ENCODE data around the gene SEMA4A. TPM values are rescaled to one million over a fixed set of nuclear protein-coding genes. Genes with fewer than 3 reads are reported as not detected.

Gene SEMA4A
- total and polyA plus RNA-seq, 9 of the 15 experiments (the other 6 are each of a cell fraction or from before 2014, with no cell fraction given) = 0.04 to 1.7 (median 0.45) TPM

DNA sequence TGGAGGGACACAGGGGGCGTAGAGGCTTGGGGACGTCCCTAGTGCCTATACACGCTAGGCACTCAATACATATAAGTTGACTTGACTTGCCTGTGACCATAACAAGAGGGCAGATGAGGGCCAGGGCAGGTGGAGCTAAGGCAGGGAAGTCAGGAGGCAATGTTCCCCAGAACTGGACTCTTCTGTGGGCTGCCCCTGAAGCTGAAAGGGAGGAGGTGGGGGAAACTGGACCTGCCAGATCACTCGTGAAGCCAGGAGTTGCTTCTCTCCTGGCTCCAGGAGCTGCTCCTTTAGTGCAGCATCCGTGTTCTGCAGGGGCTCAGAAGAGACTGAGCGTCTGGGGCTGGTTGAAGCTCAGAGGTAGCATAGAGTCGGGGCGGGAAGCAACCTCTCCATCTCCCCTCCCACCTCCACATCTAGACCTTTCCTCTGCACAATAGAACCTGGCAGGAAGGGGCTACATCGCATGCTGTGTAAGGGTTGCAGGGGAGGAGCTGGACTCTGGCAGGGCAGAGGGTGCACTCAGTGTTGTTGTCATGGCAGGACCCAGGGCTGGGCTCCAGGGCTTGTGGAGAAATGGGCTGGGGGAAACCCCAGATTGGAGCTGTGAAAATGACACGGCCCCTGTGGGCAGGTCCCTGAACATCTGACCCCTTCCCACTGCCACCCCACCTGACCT lies 2.9 kb upstream of the SEMA4A start:
- H3K9ac ChIP-seq (ENCODE audit: insufficient read depth in 1 of 2, low read depth in 2 of 2, low read length in 2 of 2) = no peak overlapping the region
- ChIA-PET POLR2A (interaction anchor here (0.5 to 2.1 kb wide), 9 partner anchors 9 to 176 kb away, joined by 3 to 10 read pairs (median 3); partner anchors contain the start of gene PMF1), CTCF (ENCODE audit: low intra/inter-chr PET ratio) (no interaction called here)
- H3K4me1 ChIP-seq (replicated peaks in 1 of 2; ENCODE audit: control insufficient read depth in 2 of 2, insufficient read depth in 2 of 2, low read length in 2 of 2) = peaks cover 5 to 10% of the 10 kb centered on the region in 2 experiments; a peak in 4 of 5 replicates
- no TSS peak for BruUV-seq (replicated peaks)
- H3K27ac ChIP-seq (ENCODE audit: extremely low read depth, low read depth, low read length) = no peak overlapping the region
- in situ Hi-C loops (cut with MboI) (no loop called here), intact Hi-C loops (cut with micrococcal nuclease) (no loop called here)
- peaks cover 3 to 8% of the 10 kb centered on the region in 2 experiments; a peak in 1 of 5 replicates for H3K27me3 ChIP-seq (ENCODE audit: control insufficient read depth in 2 of 2, insufficient read depth in 2 of 2, low read length in 2 of 2)
- no peaks in the 10 kb centered on the region for H3K9me1 ChIP-seq (ENCODE audit: control insufficient read depth, insufficient read depth, low read length)
- H3K79me2 ChIP-seq (ENCODE audit: control insufficient read depth, insufficient read depth, low read length) = no peaks in the 10 kb centered on the region
- H3K4me3 ChIP-seq = no peak overlapping the region
- no peaks in the 10 kb centered on the region for H3K36me3 ChIP-seq (ENCODE audit: control insufficient read depth, insufficient read depth, low read length)
- H4K20me1 ChIP-seq (replicated peaks; ENCODE audit: control insufficient read depth, insufficient read depth, low read length) = 0 out of 2 replicates have a peak, but pooled peaks cover 6% of the 10 kb centered on the region
- FAIRE-seq = no peak
- no peak overlapping the region for H2AFZ ChIP-seq (ENCODE audit: low read depth, low read length)
- 9% methylated on average over 9 of the region's 10 CpGs for WGBS (ENCODE audit: insufficient coverage, low coverage, missing lambda C conversion rate)
- no peak for DNase-seq (ENCODE audit: extremely low read depth in 1 of 4, low spot score in 3 of 4)
- no peak overlapping the region for H3K4me2 ChIP-seq (ENCODE audit: insufficient read depth, low read length)
- no peaks in the 10 kb centered on the region for H3K9me3 ChIP-seq (replicated peaks; ENCODE audit: control insufficient read depth, insufficient read depth, low read depth, low read length)
- TF ChIP-seq PCBP2 (IDR thresholded peaks at IDR 0.05; ENCODE audit: low read depth, low read length, poor library complexity, severe bottlenecking) (no peak), KLF1 (tag; IDR thresholded peaks at IDR 0.05) (no peak), BRF1 (IDR thresholded peaks at IDR 0.05; ENCODE audit: borderline replicate concordance, extremely low read depth, insufficient read length) (no peak), BMI1 (IDR thresholded peaks at IDR 0.05; ENCODE audit: low read length) (no peak), PPARD (CRISPR knock-in tag; IDR thresholded peaks at IDR 0.05) (no peak), ZNF217 (CRISPR knock-in tag; IDR thresholded peaks at IDR 0.05) (no peak), ZZZ3 (IDR thresholded peaks at IDR 0.05) (no peak), POLR2H (tag; IDR thresholded peaks at IDR 0.05; ENCODE audit: low read depth) (no peak), TGIF2 (CRISPR knock-in tag; IDR thresholded peaks at IDR 0.05) (no peak), ETS2 (tag; IDR thresholded peaks at IDR 0.05; ENCODE audit: borderline replicate concordance, poor library complexity, severe bottlenecking) (no peak), CBFB (CRISPR knock-in tag; IDR thresholded peaks at IDR 0.05) (no peak), NCOR1 (IDR thresholded peaks at IDR 0.05) (no peak), ELF4 (CRISPR knock-in tag; IDR thresholded peaks at IDR 0.05) (no peak), MTA2 (IDR thresholded peaks at IDR 0.05; ENCODE audit: low read depth) (no peak), OTX1 (CRISPR knock-in tag; IDR thresholded peaks at IDR 0.05) (no peak), TAF7 (tag; IDR thresholded peaks at IDR 0.05) (no peak)
- TF ChIP-seq, protein P1, sequence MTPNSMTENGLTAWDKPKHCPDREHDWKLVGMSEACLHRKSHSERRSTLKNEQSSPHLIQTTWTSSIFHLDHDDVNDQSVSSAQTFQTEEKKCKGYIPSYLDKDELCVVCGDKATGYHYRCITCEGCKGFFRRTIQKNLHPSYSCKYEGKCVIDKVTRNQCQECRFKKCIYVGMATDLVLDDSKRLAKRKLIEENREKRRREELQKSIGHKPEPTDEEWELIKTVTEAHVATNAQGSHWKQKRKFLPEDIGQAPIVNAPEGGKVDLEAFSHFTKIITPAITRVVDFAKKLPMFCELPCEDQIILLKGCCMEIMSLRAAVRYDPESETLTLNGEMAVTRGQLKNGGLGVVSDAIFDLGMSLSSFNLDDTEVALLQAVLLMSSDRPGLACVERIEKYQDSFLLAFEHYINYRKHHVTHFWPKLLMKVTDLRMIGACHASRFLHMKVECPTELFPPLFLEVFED (CRISPR knock-in tag; conservative IDR thresholded peaks at IDR 0.05) = no peak
- TF ChIP-seq, protein P2, sequence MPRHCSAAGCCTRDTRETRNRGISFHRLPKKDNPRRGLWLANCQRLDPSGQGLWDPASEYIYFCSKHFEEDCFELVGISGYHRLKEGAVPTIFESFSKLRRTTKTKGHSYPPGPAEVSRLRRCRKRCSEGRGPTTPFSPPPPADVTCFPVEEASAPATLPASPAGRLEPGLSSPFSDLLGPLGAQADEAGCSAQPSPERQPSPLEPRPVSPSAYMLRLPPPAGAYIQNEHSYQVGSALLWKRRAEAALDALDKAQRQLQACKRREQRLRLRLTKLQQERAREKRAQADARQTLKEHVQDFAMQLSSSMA (CRISPR knock-in tag; IDR thresholded peaks at IDR 0.05) = no peak
- ATAC-seq = no peak
